Trophoblast cell (in vitro differentiated cells and primary cell): Measurements from ENCODE around the gene PTPN1.
"Not testable (repeated sequence)": the region's sequence is repeated elsewhere in the genome, so short reads cannot be mapped to it uniquely, and the experiment has no call there.

Experiments used
- DNase-seq, 2 donors: peaks; one replicate each; pipeline ENCODE4 v3.0.0-alpha.2; 2016
- H2AFZ ChIP-seq: 2 replicates; pipeline ENCODE4 v1.6.1; 2013; ENCODE audit warnings: low read length, moderate library complexity, mild to moderate bottlenecking; ENCODE audit not compliant: insufficient read depth, poor library complexity
- H2AK5ac ChIP-seq: 2 replicates; pipeline ENCODE4 v1.6.1; 2013; ENCODE audit warnings: mild to moderate bottlenecking, low read length
- H2BK120ac ChIP-seq: 2 replicates; pipeline ENCODE4 v1.6.1; 2013; ENCODE audit warnings: low read length, mild to moderate bottlenecking, moderate library complexity; ENCODE audit not compliant: insufficient read depth, poor library complexity
- H2BK12ac ChIP-seq: 2 replicates; pipeline ENCODE4 v1.6.1; 2013; ENCODE audit warnings: mild to moderate bottlenecking, low read length, moderate library complexity
- H2BK5ac ChIP-seq: 2 replicates; pipeline ENCODE4 v1.6.1; 2013; ENCODE audit warnings: low read length, low read depth, moderate library complexity, mild to moderate bottlenecking; ENCODE audit not compliant: poor library complexity
- H3K14ac ChIP-seq: 2 replicates; pipeline ENCODE4 v1.6.1; 2013; ENCODE audit warnings: mild to moderate bottlenecking, low read length
- H3K18ac ChIP-seq: 2 replicates; pipeline ENCODE4 v1.6.1; 2013; ENCODE audit warnings: mild to moderate bottlenecking, low read length
- H3K23ac ChIP-seq: 2 replicates; pipeline ENCODE4 v1.6.1; 2013; ENCODE audit warnings: low read length
- H3K27ac ChIP-seq: 2 replicates; pipeline ENCODE4 v1.5.1; 2013; ENCODE audit warnings: low read depth, mild to moderate bottlenecking, inconsistent platforms, low read length, moderate library complexity
- H3K27me3 ChIP-seq: 2 replicates; pipeline ENCODE4 v1.6.1; 2013; ENCODE audit warnings: inconsistent platforms, mild to moderate bottlenecking, low read length, moderate library complexity; ENCODE audit not compliant: insufficient read depth
- H3K36me3 ChIP-seq, 2 experiments: 1 replicate in 1 of 2; 2 replicates in 1 of 2; pipeline ENCODE4 v1.6.1; 2013; ENCODE audit warnings: low read length in 2 of 2, mild to moderate bottlenecking in 2 of 2, moderate library complexity in 1 of 2; ENCODE audit not compliant: insufficient read depth in 2 of 2, control insufficient read depth in 1 of 2
- H3K4ac ChIP-seq: 2 replicates; pipeline ENCODE4 v1.6.1; 2013; ENCODE audit warnings: low read depth, mild to moderate bottlenecking, low read length, moderate library complexity
- H3K4me1 ChIP-seq, 2 experiments: 1 replicate in 1 of 2; 2 replicates in 1 of 2; pipeline ENCODE4 v1.6.1; 2013; ENCODE audit warnings: low read length in 2 of 2, mild to moderate bottlenecking in 2 of 2, moderate library complexity in 1 of 2; ENCODE audit not compliant: insufficient read depth in 2 of 2, control insufficient read depth in 1 of 2
- H3K4me2 ChIP-seq: 2 replicates; pipeline ENCODE4 v1.6.1; 2013; ENCODE audit warnings: inconsistent platforms, mild to moderate bottlenecking, low read length, moderate library complexity
- H3K4me3 ChIP-seq: 2 replicates; pipeline ENCODE4 v1.5.1; 2013; ENCODE audit warnings: mild to moderate bottlenecking, low read depth, low read length, inconsistent platforms
- H3K79me1 ChIP-seq: one replicate; pipeline ENCODE4 v1.6.1; 2013; ENCODE audit warnings: low read length
- H3K79me2 ChIP-seq: 2 replicates; pipeline ENCODE4 v1.6.1; 2013; ENCODE audit warnings: low read length, mild to moderate bottlenecking; ENCODE audit not compliant: control insufficient read depth, insufficient read depth, poor library complexity
- H3K9ac ChIP-seq: 2 replicates; pipeline ENCODE4 v1.6.1; 2013; ENCODE audit warnings: mild to moderate bottlenecking, low read length
- H3K9me3 ChIP-seq: 2 replicates; pipeline ENCODE4 v1.6.1; 2013; ENCODE audit warnings: low read depth, mild to moderate bottlenecking, control low read depth, inconsistent platforms, low read length; ENCODE audit not compliant: insufficient read depth
- H4K12ac ChIP-seq: 2 replicates; pipeline ENCODE4 v1.6.1; 2013; ENCODE audit warnings: low read depth, mild to moderate bottlenecking, low read length, moderate library complexity
- H4K8ac ChIP-seq: 2 replicates; pipeline ENCODE4 v1.6.1; 2013; ENCODE audit warnings: low read depth, mild to moderate bottlenecking, low read length, moderate library complexity
- H4K91ac ChIP-seq: one replicate; pipeline ENCODE4 v1.6.1; 2013; ENCODE audit warnings: low read depth, mild to moderate bottlenecking, low read length, moderate library complexity
- WGBS: extraction: QIAGEN DNeasy Blood & Tissue Kit; methylation state at CpG from one replicate; pipeline ENCODE4 v1.1.7; 2013; ENCODE audit warnings: missing lambda C conversion rate; ENCODE audit not compliant: insufficient read length, insufficient coverage; ENCODE audit errors: extremely low coverage; 5-methylcytosine and 5-hydroxymethylcytosine counted together

The PTPN1 gene

DNA sequence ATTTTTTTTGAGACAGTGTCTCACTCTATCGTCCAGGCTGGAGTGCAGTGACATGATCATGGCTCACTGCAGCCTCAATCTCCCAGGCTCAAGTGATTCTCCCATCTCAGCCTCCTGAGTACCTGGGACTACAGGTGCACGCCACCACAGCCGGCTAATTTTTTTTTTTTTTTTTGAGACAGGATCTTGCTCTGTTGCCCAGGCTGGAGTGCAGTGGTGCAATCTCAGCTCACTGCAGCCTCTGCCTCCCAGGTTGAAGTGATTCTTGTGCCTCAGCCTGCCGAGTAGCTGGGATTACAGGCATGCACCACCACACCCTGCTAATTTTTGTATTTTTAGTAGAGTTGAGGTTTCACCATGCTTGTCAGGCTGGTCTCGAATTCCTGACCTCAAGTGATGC, 2.4 kb upstream of the PTPN1 start:
- not testable (repeated sequence) for H3K14ac ChIP-seq, H3K9me3 ChIP-seq, H3K27me3 ChIP-seq

DNA sequence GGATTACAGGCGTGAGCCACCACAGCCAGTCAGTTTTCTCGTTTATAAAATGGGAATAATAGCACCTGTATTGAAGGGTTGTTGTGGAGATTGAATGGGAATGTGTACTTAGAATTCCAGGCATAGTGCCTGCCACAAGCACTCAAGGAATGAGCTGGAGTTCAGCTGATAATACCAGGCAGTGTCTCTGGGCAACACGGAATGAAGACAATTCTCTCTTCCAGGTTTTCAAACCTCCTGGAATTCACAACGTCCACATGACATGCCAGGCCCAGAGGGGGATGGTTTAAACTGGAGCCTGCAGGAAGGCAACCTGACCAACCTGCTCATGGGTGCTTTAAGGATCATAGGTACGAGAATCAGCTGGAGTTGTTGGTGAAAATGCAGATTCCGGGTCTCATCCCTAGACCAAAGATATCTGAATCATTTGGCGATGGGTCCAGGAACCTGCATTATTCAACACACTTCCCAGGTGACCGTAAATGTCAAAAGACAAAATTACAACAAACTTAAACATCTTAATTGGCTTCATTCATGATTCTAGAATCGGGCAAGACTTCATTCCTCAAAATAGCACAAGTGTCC, 1.9 kb upstream of the PTPN1 start:
- Histone ChIP-seq H2AK5ac (no peak overlapping the region), H2BK120ac (no peak overlapping the region), H4K91ac (no peak overlapping the region), H3K23ac (no peak overlapping the region), H3K79me2 (peaks cover 11% of the 10 kb centered on the region), H4K12ac (no peak overlapping the region), H2BK12ac (no peak overlapping the region), H2BK5ac (no peak overlapping the region), H3K79me1 (peaks cover 15% of the 10 kb centered on the region), H2AFZ (no peak overlapping the region), H3K4me2 (peak overlapping the region; percentile 22), H3K9me3 (no peaks in the 10 kb centered on the region), H3K4ac (no peak overlapping the region), H3K18ac (no peak overlapping the region), H3K4me1 (peaks cover 12 to 22% of the 10 kb centered on the region in 2 experiments), H3K14ac (no peak overlapping the region), H3K27ac (peak overlapping the region; percentile 80), H3K9ac (no peak overlapping the region), H3K36me3 (no peaks in the 10 kb centered on the region), H3K27me3 (no peaks in the 10 kb centered on the region), H3K4me3 (no peak overlapping the region), H4K8ac (no peak overlapping the region)
- WGBS: no CpG with 5 or more reads among the region's 9 CpGs
- DNase-seq: peak; percentile 88 to 97

More for the DNA sequence above, 2.4 kb upstream of the PTPN1 start:
- not testable (repeated sequence) for H4K91ac ChIP-seq, H3K4ac ChIP-seq, H2AK5ac ChIP-seq, H3K9ac ChIP-seq, H3K18ac ChIP-seq, H2AFZ ChIP-seq, H3K36me3 ChIP-seq, H2BK120ac ChIP-seq, H3K23ac ChIP-seq, H2BK5ac ChIP-seq, H4K8ac ChIP-seq, H2BK12ac ChIP-seq, H3K4me3 ChIP-seq, DNase-seq, H3K4me2 ChIP-seq, H4K12ac ChIP-seq
- peaks cover 14 to 25% of the 10 kb centered on the region in 2 experiments for H3K4me1 ChIP-seq
- peaks cover 11% of the 10 kb centered on the region for H3K79me2 ChIP-seq
- peak overlapping the region; percentile 66 for H3K27ac ChIP-seq
- peaks cover 18% of the 10 kb centered on the region for H3K79me1 ChIP-seq
- no CpG with 5 or more reads among the region's 5 CpGs for WGBS

- WGBS: no CpG with 5 or more reads among the region's 32 CpGs
Measured at GRCh38 chr20:50510706-50511542, 741 bp downstream of the PTPN1 start.

GRCh38 chr20:50512323-50512722, 2.1 kb downstream of the PTPN1 start:
- Histone ChIP-seq H3K4me3 (no peak overlapping the region), H2BK12ac (no peak overlapping the region), H4K12ac (no peak overlapping the region), H3K79me1 (peaks cover 12% of the 10 kb centered on the region), H3K18ac (no peak overlapping the region), H3K14ac (no peak overlapping the region), H3K36me3 (no peaks in the 10 kb centered on the region), H3K27ac (no peak overlapping the region), H3K4ac (peak overlapping the region; percentile 49), H3K9ac (no peak overlapping the region), H3K4me2 (no peak overlapping the region), H4K91ac (no peak overlapping the region), H3K4me1 (peaks cover 8 to 17% of the 10 kb centered on the region in 2 experiments), H3K23ac (no peak overlapping the region), H3K9me3 (no peaks in the 10 kb centered on the region), H3K27me3 (no peaks in the 10 kb centered on the region), H3K79me2 (peaks cover 11% of the 10 kb centered on the region), H2AFZ (no peak overlapping the region), H4K8ac (no peak overlapping the region), H2AK5ac (no peak overlapping the region), H2BK5ac (no peak overlapping the region), H2BK120ac (no peak overlapping the region)
- WGBS: no CpG with 5 or more reads among the region's 1 CpG
- DNase-seq: no peak

More at GRCh38 chr20:50510706-50511542, 741 bp downstream of the PTPN1 start:
- Histone ChIP-seq H3K4ac (peak overlapping the region; percentile 17), H3K18ac (peak overlapping the region; percentile 16), H3K9me3 (no peaks in the 10 kb centered on the region), H3K23ac (no peak overlapping the region), H3K36me3 (no peaks in the 10 kb centered on the region), H2BK5ac (peak overlapping the region; percentile 75), H3K9ac (peak overlapping the region; percentile 73), H2AK5ac (peak overlapping the region; percentile 1), H3K14ac (peak overlapping the region; percentile 30), H3K4me1 (peaks cover 8 to 17% of the 10 kb centered on the region in 2 experiments), H3K4me2 (peak overlapping the region; percentile 56), H2BK120ac (peak overlapping the region; percentile 86), H2BK12ac (no peak overlapping the region), H3K4me3 (peak overlapping the region; percentile 99), H4K91ac (peak overlapping the region; percentile 90), H3K27me3 (no peaks in the 10 kb centered on the region), H4K8ac (peak overlapping the region; percentile 81), H3K79me1 (peaks cover 12% of the 10 kb centered on the region), H2AFZ (peak overlapping the region; percentile 70), H3K27ac (no peak overlapping the region), H4K12ac (peak overlapping the region; percentile 66), H3K79me2 (peaks cover 11% of the 10 kb centered on the region)
- DNase-seq: no peak
